Ureter (tissue), 1 donor: ENCODE results near the gene CRKL. TPM values are rescaled to one million over a fixed set of nuclear protein-coding genes. Genes with fewer than 3 reads are reported as not detected.
"Not testable (repeated sequence)": the region's sequence is repeated elsewhere in the genome, so short reads cannot be mapped to it uniquely, and the experiment has no call there.

ENCODE experiments used
- DNase-seq: peaks from one replicate; pipeline ENCODE4 v3.0.0-alpha.2; 2020; ENCODE audit warnings: low spot score
- total RNA-seq: library from RNA; stranded (reverse); gene quantifications from one replicate; pipeline ENCODE4 v1.2.4, GENCODE V29; 2023
- donor health status: DM: yes; HTN: yes; CAD: no.

CRKL gene, protein sequence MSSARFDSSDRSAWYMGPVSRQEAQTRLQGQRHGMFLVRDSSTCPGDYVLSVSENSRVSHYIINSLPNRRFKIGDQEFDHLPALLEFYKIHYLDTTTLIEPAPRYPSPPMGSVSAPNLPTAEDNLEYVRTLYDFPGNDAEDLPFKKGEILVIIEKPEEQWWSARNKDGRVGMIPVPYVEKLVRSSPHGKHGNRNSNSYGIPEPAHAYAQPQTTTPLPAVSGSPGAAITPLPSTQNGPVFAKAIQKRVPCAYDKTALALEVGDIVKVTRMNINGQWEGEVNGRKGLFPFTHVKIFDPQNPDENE
- total RNA-seq: 64.8 TPM

DNA sequence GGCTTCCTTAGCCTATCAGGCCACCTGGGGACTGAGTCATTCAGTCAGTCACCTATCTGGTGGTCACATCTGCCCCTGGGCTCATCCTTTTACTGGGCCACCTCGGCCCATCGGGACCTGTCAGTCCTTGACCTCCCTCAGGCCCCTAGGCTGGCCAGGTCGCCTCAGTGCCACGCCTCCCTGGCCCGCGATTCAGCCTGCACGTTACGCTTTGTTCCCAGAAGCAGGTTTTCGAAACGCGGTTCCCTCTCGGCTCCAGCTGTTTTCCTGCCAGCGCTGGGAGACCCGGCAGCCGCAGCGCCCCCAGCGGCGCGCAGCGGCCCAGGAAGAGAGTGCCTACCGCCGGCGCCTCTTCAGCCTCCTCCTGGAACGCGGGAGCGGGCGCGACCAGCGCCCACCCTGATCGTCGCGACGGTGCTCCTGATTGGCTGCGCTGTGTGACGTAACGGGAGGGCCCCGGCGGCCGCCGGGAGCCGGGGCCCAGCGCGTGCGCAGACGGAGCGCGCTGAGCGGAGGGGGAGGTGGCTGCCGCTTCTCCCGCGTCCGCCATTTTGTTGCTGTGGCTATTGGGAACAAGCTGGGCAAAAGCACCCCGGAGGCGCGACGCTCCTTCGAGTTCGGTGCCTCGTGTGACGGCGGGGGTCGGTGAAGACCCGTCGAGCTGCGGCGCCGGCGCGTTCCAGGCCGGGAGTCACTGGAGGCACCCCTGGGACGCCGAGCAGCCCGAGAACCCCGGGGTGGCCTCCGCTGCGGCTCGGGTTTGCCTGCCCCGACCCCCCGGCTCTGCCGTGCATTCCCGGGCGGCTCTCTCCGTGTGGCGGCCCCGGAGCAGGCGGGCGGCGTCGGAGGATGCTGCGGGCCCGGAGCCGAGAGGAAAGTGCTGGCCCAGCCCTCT is at the start of gene CRKL:
TSS of gene CRKL (plus strand) at position 492 of the 895 bp plus-strand sequence. CDS start 528 bp downstream, outside the sequence.
- peak; percentile 97 for DNase-seq

DNA sequence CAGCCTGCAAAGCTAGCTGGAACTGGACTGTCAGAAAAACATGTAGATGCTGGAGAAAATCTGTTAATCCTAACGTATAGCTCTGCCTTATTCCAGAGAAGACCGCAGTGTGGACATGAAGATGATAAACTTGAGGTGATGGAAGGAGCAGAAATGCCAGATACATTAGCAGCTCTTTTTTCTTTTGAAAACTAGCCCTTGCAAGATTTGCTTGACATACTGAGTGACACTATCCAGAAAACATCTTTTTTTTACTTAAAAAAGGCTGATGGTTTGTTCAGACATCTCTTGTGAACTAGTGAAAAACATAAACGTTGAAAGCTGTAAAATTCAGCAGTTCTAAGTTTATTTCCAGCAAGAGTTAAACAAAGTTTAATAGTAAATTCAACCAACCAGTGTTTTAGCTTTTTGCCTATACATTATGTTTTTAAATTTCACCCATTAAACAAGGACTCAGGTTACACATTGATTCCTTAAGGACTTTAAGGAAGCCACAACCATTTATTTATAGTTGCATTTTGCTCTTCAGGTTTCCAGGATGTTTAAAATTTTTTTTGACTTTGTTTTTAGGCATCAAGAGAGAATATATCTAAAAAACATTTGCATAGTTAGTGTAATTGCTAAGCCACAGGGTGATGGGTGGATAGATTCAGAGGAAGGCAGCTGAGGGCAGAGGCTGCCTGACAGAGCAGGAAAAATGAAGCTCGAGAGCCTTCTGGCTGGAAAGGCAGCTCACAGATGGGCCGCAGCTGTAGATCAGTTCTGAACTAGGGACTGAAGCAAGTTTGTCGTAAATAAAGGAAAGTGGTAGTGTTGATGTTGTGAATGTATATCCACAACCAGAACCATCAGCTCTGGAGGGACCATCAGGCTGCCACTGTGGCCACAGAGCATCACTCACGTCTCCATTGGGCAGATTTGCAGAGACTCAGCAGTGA is 48.9 kb upstream of the CRKL start:
- DNase-seq: no peak

DNA sequence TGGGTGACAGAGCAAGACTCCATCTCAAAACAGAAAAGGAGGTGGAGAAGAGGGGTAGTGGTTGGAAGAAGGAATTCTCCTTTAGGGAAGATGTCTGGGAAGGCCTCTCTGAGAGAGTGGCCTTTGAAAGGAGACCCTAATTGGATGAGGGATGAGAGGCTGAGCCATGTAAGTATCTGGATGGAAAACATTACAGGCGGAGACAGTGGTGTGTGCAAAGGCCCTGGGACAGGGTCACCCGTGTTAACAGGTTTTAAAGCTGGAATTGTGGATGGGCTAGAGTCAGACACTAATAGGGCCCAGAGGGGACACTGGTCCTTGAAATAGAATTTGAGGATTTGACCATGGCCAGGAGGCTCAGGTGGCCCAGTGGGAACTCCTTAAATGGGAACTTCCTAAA is 48.0 kb upstream of the CRKL start:
- no peak for DNase-seq

DNA sequence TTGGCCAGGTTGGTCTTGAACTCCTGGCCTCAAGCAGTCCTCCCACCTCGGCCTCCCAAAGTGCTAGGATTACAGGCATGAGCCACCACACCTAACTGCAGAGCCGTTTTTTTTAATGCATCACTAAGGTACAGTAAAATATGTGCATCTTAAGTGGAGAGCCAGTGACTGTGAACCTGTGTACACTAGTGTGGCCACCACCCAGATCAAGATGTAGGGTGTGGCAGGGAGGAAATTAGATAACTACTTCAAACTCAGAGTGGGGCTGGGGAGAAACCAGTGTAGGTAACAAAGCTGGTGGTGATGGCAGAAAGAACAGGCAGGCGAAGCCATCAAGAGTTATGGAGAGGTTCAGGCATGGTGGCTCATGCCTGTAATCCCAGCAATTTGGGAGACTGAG is 44.0 kb upstream of the CRKL start:
- DNase-seq: no peak

DNA sequence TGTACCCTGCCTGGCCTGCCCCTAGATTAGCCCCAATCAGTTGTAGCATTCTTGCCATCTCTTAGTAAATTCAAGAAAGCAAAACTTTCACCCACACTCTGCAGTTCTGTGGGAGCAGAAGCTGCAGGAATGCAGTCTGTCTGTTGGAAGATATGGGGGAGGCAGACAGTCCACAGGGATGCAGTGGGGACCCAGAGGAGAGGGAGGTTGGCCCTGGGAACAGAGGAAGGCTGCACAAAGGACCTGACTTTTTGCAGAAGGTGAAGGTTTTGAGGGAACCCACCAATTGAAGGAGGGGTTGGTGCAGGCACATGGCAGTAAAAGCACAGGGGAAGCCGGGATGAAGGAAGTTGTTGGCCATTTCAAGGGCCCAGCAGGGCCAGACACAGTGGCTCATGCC is 41.9 kb upstream of the CRKL start:
- no peak for DNase-seq

DNA sequence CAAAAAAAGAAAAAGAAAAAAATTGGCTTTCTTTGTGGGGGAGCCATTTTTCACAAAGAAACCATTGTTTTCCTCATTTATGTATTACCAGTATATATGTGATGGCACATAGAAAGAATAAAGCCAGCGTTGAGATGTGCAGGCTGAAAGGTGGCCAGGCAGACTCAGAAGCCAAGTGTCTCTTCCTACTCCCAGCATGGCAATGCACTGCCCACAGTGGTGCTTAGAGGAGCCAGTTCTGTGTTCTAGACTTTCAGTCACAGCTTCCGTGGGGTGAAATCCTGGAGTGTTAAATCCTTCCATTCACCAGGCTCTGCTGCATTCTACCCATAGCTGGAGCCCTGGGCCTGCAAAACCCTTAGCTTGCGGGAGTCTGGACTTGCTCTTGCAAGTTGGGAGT is 39.5 kb upstream of the CRKL start:
- no peak for DNase-seq

DNA sequence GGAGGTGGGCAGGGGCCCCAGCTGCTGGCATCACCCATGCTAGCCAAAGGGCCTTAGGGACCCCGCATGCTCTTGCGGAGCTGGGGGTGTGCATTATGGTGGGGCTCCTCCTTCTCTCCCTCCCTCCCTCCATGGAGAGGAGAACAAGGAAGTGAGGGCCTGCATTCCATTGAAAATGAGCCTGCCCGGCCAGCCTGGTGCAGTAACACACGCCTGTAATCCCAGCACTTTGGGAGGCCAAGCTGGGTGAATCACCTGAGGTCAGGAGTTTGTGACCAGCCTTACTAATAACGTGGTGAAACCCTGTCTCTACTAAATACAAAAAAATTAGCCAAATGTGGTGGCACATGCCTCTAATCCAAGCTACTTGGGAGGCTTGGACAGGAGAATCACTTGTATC is 36.0 kb upstream of the CRKL start:
- DNase-seq: no peak

DNA sequence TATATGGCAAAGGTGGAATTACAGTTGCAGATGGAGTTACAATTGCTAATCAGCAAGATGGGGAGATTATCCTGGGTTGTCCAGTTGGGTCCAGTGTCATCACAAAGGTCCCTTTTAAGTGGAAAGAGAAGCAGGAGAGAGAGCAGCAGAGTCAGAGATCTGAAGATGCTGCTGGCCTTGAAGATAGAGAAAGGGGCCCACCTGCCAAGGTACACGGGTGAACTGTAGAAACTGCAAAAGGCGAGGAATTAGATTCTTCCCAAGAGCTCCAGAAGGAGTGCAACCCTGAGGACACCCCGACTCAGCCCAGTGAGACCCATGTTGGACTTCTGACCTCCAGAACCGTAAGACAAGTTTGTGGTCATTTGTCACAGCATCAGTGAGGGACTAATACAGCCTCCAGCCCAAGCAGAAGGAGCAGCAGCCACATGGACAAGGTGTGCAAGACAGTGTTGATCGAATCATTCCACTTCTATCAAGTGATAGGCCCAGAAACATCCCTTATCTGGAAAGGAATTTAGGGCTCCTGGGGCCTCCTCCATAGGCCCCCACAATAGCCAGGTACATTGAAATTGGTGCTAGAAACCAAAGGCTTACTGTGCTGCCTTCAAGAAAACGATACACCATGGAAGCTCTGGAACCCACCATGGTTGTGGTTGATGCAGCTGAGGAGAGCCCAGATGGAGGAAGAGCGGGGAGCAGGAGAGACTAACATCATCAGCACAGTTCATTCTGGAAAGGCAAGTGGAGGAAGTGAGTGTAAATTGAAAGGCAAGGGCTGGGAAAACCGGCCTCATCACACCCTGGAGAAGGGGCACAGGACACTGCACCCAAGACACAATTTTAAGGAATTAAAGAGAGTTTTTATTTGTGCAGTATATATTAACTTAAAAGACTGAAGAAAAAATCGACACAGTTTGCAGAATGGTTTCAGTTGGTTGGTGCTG is 35.1 kb upstream of the CRKL start:
- DNase-seq: no peak

DNA sequence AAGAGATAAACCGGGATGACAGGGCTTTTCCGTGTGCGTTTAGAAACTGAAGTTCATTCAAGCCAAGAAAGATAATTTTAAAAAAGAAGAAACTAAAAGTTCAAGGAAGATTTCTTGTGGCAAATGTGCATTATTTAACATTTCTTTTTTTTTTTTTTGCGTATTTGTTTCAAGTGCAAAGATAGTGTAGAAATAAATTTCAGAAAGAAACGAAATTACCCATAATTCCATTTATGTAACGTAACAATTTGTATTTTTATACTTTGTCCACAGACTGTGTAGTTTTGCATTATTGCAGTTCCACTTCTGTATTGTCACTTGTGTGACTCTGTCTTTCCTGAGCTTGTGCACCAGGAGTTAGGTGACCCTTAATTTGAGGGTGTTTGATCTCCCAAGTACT is 34.4 kb upstream of the CRKL start:
- no peak for DNase-seq

DNA sequence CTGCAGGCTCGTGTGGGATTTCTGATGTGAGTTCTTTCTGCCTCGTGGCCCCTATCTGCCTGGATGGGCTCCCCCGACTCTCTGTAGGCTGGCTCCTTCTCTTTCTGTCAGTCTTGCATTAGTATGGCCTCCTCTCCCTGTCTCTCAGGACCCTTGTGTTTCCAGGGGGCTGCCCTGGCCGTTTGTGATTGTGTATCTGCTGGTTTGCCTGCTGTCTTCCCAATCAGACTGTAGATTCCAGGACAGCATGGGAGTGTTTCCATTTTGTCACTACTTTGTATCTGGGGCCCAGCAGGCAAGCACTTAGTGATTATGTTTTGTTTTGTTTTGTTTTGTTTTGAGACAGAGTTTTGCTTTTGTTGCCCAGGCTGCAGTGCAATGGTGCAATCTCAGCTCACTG is 32.8 kb upstream of the CRKL start:
- no peak for DNase-seq

DNA sequence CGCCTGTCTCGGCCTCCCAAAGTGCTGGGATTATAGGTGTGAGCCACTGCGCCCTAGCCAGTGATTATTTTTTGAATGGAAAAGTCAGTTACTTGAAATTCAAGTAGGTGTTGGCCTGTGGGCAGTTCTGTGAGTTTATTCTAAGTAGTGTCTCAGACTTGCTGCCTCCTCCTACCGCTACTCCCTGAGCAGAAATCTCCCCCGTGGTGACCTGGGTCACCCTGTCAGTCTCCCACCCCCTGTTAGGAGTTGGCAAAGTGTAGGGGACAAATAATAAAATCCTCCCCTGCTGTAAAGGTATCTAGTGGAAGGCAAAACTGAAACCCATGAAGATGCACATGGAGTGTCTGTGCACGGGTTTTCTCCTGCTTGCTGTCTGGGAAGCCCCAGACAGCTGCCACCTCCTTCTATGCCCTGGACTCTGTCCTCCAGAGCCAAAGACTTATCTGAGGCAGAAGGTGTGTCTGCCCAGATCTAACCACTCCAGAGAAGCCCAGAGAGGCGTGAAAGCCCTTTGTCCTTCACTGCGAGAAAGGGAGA is 32.1 kb upstream of the CRKL start:
- DNase-seq: no peak

DNA sequence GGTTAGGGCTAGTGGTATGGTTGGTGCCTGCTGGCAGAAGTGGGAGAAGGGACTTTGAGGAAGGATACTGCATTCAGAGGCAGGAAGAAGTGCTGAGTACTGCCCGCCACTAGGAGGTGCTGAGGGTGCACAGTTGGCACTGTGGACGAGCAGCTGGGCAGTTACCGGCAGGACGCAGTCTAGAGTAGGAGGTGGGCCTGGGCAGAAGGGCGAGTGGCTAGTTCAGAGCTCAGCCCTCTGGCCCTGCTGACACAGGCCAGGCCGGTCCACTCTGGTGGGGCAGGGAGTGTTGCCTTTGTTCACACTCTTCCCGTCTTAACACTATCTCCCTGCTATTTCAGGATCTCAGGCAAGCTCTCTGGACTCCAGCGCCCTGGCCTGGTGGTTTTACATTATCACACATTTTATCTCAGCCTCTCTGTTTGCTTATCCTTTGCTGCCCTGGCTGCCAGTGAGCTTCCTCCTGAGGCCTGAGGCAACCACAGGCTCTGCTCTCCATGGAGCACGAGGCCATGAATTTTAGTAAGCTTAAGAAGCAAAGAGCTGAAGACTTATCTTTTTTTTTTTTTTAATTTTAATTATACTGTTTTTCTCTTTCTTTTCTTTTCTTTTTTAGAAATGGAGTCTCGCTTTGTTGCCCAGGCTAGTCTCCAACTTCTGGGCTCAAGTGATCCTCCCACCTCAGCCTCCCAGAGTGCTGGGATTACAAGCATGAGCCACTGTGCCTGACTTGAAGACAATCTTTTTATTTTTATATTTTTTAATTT is 31.5 kb upstream of the CRKL start:
- DNase-seq: peak; percentile 87

DNA sequence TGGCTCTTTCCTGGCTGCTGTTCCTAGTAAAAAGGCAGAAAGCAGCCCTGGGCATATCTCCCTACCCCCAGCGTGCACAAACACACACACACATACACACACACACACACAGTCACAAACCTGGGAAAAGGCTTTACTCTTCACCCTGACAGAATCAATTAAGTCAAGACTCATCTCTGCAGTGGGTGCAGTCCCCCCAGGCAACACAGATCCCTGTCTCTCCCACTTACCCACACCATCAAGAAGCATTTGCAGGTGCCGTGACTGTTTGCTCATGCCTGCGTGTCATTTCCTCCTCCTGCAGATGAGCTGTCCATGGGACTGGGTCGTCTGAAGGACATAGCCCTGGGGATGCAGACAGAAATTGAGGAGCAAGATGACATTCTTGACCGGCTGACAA is 29.8 kb upstream of the CRKL start:
- DNase-seq: no peak

DNA sequence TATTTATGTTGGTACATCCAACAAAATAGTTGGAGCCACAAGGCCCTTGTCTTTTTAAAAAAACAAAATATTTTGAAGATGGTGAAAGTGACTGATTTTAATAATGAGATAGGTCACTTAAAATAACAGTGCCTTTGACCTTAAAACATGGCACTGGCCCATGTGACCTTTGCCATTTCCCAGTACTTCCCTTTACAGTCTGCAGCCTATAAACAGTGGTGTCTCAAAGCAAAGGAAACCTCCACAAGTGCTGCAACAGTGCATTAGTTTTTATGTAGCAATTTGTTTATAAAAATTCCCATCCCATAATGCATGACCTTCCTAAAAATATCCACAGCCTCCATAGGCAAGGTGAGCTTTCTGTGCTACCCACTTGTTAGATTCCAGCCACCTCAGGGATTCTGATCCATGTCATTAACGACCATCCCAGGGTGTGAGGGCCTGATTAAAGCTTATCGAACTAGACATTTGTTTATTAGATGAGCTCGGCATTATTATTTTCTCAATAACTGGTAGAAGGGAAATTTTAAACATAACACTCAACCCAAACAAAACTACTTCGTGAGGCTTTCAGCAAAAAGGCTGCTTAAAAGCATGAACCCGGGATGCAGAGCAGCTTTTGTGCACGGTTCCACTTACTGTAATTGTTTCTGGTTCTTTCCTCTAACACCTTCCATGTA is 28.0 kb upstream of the CRKL start:
- DNase-seq: no peak

DNA sequence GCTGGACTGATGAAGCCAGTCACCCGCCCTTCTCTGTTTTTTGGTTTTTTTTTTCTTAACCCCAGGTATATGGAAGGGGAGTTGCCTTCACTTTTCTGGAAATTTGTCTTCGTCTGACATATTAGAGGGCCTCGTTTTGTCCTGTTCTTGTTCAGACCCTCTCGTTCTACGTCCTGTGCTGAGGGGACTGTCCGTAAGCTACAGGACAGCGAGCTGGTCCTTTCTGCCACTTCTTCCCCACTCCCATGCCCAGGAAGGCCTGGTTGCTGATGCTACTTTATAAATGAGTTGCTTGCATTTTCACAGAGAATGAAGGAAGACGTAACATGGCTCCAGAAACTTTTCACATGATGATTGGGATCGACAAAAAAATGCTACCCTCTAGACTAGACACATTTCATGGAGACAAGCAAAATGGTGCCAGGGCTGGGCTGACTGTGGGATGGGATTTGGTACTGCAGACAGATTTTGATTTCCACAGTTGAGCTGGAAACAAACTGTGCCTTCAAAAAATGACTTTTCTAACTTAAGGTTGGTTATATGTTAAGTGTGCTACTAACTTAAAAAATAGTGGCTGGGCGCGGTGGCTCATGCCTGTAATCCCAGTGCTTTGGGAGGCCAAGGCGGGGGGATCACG is 27.2 kb upstream of the CRKL start:
- no peak for DNase-seq

DNA sequence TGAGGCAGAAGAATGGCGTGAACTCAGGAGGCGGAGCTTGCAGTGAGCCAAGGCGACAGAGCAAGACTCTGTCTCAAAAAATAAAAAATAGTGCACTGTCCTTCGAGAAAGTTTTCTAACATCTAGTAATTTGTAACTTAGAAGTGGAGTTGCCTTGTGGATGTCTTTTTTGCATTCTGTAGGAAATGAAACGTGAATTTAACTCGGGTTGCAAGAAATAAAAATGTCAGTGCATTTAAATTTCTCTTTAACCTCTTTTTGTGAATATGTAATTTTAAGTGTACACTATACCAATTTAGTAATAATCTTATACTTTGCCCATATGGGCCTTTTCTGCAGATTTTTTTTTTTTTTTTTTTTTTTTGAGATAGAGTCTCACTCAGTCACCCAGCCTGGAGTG is 26.2 kb upstream of the CRKL start:
- DNase-seq: no peak

DNA sequence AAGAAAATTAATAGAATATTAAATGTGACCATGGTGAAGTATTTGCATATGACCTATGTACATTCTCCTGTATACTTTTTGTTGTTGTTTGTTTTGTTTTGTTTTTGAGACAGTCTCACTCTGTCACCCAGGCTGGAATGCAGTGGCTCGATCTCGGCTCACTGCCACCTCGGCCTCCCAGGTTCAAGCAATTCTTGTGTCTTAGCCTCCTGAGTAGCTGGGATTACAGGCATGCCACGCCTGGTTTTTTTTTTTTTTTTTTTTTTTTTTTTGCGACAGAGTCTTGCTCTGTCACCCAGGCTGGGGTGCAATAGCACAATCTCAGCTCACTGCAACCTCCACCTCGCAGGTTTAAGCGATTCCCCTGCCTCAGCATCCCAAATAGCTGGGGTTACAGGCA is 19.5 kb upstream of the CRKL start:
- DNase-seq: not testable (repeated sequence)

DNA sequence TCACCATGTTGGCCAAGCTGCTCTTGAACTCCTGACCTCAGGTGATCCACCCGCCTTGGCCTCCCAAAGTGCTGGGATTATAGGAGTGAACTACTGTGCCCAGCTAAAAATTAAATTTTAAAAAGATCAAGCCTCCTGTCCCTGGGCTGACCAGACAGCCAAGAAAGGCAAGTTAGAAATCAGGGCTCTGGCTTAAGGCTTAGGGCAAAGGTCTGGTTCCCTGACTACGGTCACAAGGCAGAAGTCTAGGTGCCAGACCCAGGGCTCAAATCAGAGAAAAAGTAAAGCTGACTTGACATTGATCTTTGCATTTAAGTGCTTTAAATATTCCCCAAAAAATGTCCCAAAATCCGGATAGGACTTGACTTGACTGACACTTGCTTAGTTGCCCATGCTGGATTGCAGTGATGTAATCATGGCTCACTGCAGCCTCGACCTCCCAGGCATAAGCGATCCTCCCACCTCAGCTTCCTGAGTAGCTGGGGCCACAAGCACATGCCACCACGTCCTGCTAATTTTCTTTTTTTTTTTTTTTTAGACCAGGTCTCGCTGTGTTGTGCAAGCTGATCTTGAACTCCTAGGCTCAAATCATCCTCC is 17.3 kb upstream of the CRKL start:
- no peak for DNase-seq
